Measurements from ENCODE around the gene BPIFA1. TPM values are rescaled to one million over a fixed set of nuclear protein-coding genes. Genes with fewer than 3 reads are reported as not detected.

Gene BPIFA1
- total RNA-seq, 6 donors from 2014 or later: 0.26 to 61.8 (median 2.6) TPM

- Histone ChIP-seq H3K4me3 (no peak overlapping the region), H3K36me3 (no peaks in the 10 kb centered on the region), H3K4me1 (no peaks in the 10 kb centered on the region), H3K27ac (no peak overlapping the region), H3K9me3 (no peaks in the 10 kb centered on the region), H3K27me3 (no peaks in the 10 kb centered on the region)
- TF ChIP-seq POLR2AphosphoS5 (IDR thresholded peaks at IDR 0.05): no peak
- ATAC-seq (ENCODE audit: low FRiP score in 2 of 2): no peak
- 57 to 71% methylated on average over 7 of the region's 7 CpGs for WGBS, 2 donors
- DNase-seq: no peak
These were observed 6.7 kb downstream of the BPIFA1 start for GRCh38 chr20:33242319-33243100.

GRCh38 chr20:33246077-33246476 lies 10.3 kb downstream of the BPIFA1 start:
- WGBS, 2 donors: 73 to 78% methylated on average over 3 of the region's 3 CpGs
- DNase-seq: no peak
- no peaks in the 10 kb centered on the region for H3K27me3 ChIP-seq
- no peak overlapping the region for H3K4me3 ChIP-seq
- no peaks in the 10 kb centered on the region for H3K36me3 ChIP-seq
- TF ChIP-seq CTCF (IDR thresholded peaks at IDR 0.05) (no peak), EP300 (IDR thresholded peaks at IDR 0.05) (no peak), POLR2AphosphoS5 (IDR thresholded peaks at IDR 0.05) (no peak), POLR2A (IDR thresholded peaks at IDR 0.05) (no peak)
- no peak for ATAC-seq (ENCODE audit: low FRiP score in 2 of 2)
- no peaks in the 10 kb centered on the region for H3K9me3 ChIP-seq
- H3K27ac ChIP-seq: no peak overlapping the region
- no peaks in the 10 kb centered on the region for H3K4me1 ChIP-seq

GRCh38 chr20:33249456-33249855 lies 13.7 kb downstream of the BPIFA1 start:
- H3K27me3 ChIP-seq: no peaks in the 10 kb centered on the region
- no peaks in the 10 kb centered on the region for H3K9me3 ChIP-seq
- H3K36me3 ChIP-seq: no peaks in the 10 kb centered on the region
- ATAC-seq (ENCODE audit: low FRiP score in 2 of 2) (no peak), DNase-seq (no peak)
- H3K4me3 ChIP-seq: no peak overlapping the region
- H3K27ac ChIP-seq: no peak overlapping the region
- WGBS, 2 donors: 91 to 94% methylated on average over 1 of the region's 1 CpG
- no peak for TF ChIP-seq CTCF (IDR thresholded peaks at IDR 0.05)
- H3K4me1 ChIP-seq: no peaks in the 10 kb centered on the region

GRCh38 chr20:33250666-33251065 lies 14.9 kb downstream of the BPIFA1 start:
- H3K4me1 ChIP-seq: no peaks in the 10 kb centered on the region
- TF ChIP-seq EP300 (IDR thresholded peaks at IDR 0.05): no peak
- TF ChIP-seq POLR2AphosphoS5 (IDR thresholded peaks at IDR 0.05): no peak
- no peak for TF ChIP-seq POLR2A (IDR thresholded peaks at IDR 0.05)
- DNase-seq: no peak
- 36 to 51% methylated on average over 2 of the region's 2 CpGs for WGBS, 2 donors
- no peaks in the 10 kb centered on the region for H3K27me3 ChIP-seq
- no peak overlapping the region for H3K4me3 ChIP-seq
- ATAC-seq (ENCODE audit: low FRiP score in 2 of 2): no peak
- H3K9me3 ChIP-seq: no peaks in the 10 kb centered on the region
- no peaks in the 10 kb centered on the region for H3K36me3 ChIP-seq
- H3K27ac ChIP-seq: no peak overlapping the region

GRCh38 chr20:33251496-33251895 lies 15.7 kb downstream of the BPIFA1 start:
- TF ChIP-seq POLR2AphosphoS5 (IDR thresholded peaks at IDR 0.05) (no peak), POLR2A (IDR thresholded peaks at IDR 0.05) (no peak), EP300 (IDR thresholded peaks at IDR 0.05) (no peak), CTCF (IDR thresholded peaks at IDR 0.05) (no peak)

GRCh38 chr20:33252460-33252859 lies 16.7 kb downstream of the BPIFA1 start:
- Histone ChIP-seq H3K36me3 (no peaks in the 10 kb centered on the region), H3K27me3 (no peaks in the 10 kb centered on the region), H3K4me1 (no peaks in the 10 kb centered on the region), H3K27ac (no peak overlapping the region), H3K9me3 (no peaks in the 10 kb centered on the region), H3K4me3 (no peak overlapping the region)
- no peak for TF ChIP-seq POLR2A (IDR thresholded peaks at IDR 0.05)
- 71 to 76% methylated on average over 3 of the region's 3 CpGs for whole genome bisulfite sequencing, 2 donors
- DNase-seq (no peak), ATAC-seq (ENCODE audit: low FRiP score in 2 of 2) (no peak)

More at GRCh38 chr20:33251496-33251895, 15.7 kb downstream of the BPIFA1 start:
- Histone ChIP-seq H3K4me1 (no peaks in the 10 kb centered on the region), H3K36me3 (no peaks in the 10 kb centered on the region), H3K9me3 (no peaks in the 10 kb centered on the region), H3K27ac (no peak overlapping the region), H3K27me3 (no peaks in the 10 kb centered on the region), H3K4me3 (no peak overlapping the region)
- ATAC-seq (ENCODE audit: low FRiP score in 2 of 2) (no peak), DNase-seq (no peak)
- WGBS, 2 donors: 61 to 68% methylated on average over 3 of the region's 3 CpGs
